Bronchial epithelial cell (primary cell): ENCODE results near the gene IZUMO4. TPM values are rescaled to one million over a fixed set of nuclear protein-coding genes. Genes with fewer than 3 reads are reported as not detected.

ENCODE experiments used
- DNase-seq: peaks from one replicate; pipeline ENCODE4 v3.0.0-alpha.2; 2010; ENCODE audit warnings: low read depth
- FAIRE-seq: peaks from 2 replicates; lab custom pipeline; 2011; peaks lifted over from hg19 to GRCh38; lab: Jason Lieb, UNC
- H3K27me3 ChIP-seq: 2 replicates; pipeline ENCODE4 v1.5.1; 2011; ENCODE audit warnings: low read length; ENCODE audit not compliant: control insufficient read depth, insufficient read depth
- H3K36me3 ChIP-seq: 2 replicates; pipeline ENCODE4 v1.5.1; 2011; ENCODE audit warnings: low read length; ENCODE audit not compliant: control insufficient read depth, insufficient read depth
- H3K4me3 ChIP-seq: 2 replicates; pipeline ENCODE4 v1.5.1; 2011; ENCODE audit warnings: mild to moderate bottlenecking, low read depth, low read length, control low read depth
- total RNA-seq: library from RNA; depleted of rRNA; stranded (reverse); fragments of >200 nt; gene quantifications from 2 replicates; pipeline ENCODE4 v1.2.1, GENCODE V29; 2014
- TF ChIP-seq, protein P1 (sequence below): IDR thresholded peaks from 2 replicates; pipeline ENCODE4 v1.5.1; 2011; ENCODE audit warnings: mild to moderate bottlenecking, moderate library complexity, low read length, control low read depth, inconsistent platforms; ENCODE audit not compliant: insufficient read depth, severe bottlenecking

Gene IZUMO4
- total RNA-seq, 1 donor from 2014 or later: 3.7 TPM

- TF ChIP-seq, protein P1, sequence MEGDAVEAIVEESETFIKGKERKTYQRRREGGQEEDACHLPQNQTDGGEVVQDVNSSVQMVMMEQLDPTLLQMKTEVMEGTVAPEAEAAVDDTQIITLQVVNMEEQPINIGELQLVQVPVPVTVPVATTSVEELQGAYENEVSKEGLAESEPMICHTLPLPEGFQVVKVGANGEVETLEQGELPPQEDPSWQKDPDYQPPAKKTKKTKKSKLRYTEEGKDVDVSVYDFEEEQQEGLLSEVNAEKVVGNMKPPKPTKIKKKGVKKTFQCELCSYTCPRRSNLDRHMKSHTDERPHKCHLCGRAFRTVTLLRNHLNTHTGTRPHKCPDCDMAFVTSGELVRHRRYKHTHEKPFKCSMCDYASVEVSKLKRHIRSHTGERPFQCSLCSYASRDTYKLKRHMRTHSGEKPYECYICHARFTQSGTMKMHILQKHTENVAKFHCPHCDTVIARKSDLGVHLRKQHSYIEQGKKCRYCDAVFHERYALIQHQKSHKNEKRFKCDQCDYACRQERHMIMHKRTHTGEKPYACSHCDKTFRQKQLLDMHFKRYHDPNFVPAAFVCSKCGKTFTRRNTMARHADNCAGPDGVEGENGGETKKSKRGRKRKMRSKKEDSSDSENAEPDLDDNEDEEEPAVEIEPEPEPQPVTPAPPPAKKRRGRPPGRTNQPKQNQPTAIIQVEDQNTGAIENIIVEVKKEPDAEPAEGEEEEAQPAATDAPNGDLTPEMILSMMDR: no peak
- no peaks in the 10 kb centered on the region for H3K27me3 ChIP-seq
- no peak overlapping the region for H3K4me3 ChIP-seq
- H3K36me3 ChIP-seq: peaks cover 69% of the 10 kb centered on the region
- FAIRE-seq (no peak), DNase-seq (no peak)
These were observed 17.5 kb downstream of the IZUMO4 start for GRCh38 chr19:2114218-2114617.

GRCh38 chr19:2114821-2115220 lies 18.1 kb downstream of the IZUMO4 start:
- FAIRE-seq (no peak), DNase-seq (no peak)
- Histone ChIP-seq H3K4me3 (no peak overlapping the region), H3K36me3 (peaks cover 66% of the 10 kb centered on the region), H3K27me3 (no peaks in the 10 kb centered on the region)
- TF ChIP-seq, protein P1: no peak

- FAIRE-seq (no peak), DNase-seq (no peak)
- Histone ChIP-seq H3K27me3 (no peaks in the 10 kb centered on the region), H3K36me3 (peaks cover 65% of the 10 kb centered on the region), H3K4me3 (no peak overlapping the region)
- TF ChIP-seq, protein P1: no peak
These were observed 18.6 kb downstream of the IZUMO4 start for GRCh38 chr19:2115324-2115723.

DNA sequence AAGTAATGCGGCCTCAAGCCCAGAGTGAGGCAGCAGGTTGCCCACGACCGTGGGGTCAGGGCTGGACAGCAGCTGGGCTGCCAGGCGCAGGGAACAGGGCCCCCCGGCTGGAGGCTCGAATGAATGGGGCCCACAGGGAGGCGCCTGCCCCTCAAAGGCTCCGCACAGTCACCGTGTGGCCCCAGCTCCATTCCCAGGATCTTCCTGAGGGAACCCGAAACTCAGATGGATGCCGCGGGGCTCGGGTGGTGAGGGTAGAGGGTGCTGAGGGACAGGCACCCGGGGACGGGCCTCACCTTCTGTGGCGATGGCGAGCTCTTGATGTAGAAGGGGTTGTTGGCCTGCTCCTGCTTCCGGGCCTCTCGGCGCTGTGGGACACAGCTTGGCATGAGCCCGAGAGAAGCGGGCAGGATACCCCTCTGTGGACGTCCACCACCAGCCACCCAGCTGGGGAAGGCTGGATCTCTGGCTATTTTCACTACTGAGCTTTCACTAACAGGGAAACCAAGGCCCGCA lies 19.3 kb downstream of the IZUMO4 start:
- FAIRE-seq: no peak
- H3K36me3 ChIP-seq: peaks cover 64% of the 10 kb centered on the region

DNA sequence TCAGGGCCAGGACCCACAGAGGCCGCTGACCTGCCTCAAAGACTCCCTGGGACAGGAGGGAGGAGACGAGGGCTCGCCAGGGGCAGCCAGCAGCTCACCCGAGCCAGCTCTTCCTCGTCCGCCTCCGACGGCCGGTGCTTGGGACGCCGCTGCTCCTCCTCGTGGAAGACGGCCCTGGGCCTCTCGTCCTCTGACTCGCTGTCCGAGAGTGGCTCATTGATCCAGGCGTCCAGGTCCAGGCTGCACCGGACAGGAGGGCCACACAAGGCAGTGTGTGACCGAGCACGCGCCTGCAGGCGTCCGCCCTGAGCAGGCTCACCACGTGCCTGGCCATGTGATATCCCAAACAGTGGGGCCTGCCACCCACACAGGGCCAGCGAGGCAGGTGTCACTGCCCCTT lies 19.8 kb downstream of the IZUMO4 start:
- TF ChIP-seq, protein P1: no peak
- Histone ChIP-seq H3K36me3 (peaks cover 65% of the 10 kb centered on the region), H3K27me3 (no peaks in the 10 kb centered on the region), H3K4me3 (no peak overlapping the region)
- FAIRE-seq (no peak), DNase-seq (no peak)

More for the DNA sequence above, 19.3 kb downstream of the IZUMO4 start:
- H3K4me3 ChIP-seq: no peak overlapping the region
- TF ChIP-seq, protein P1: no peak
- no peak for DNase-seq
- no peaks in the 10 kb centered on the region for H3K27me3 ChIP-seq
